ENCODE results near the gene CFAP53.

Gene CFAP53

GRCh38 chr18:50183556-50183955 is 82.7 kb downstream of the CFAP53 start:
- Mint-ChIP-seq H3K4me3 (no peak overlapping the region), H3K9me3 (no peaks in the 10 kb centered on the region), H3K36me3 (ENCODE audit: low read depth) (no peaks in the 10 kb centered on the region), H3K27ac (no peak overlapping the region), H3K27me3 (ENCODE audit: low read depth) (peaks cover 22% of the 10 kb centered on the region), H3K4me1 (peaks cover 3% of the 10 kb centered on the region)
- TF ChIP-seq CTCF (IDR thresholded peaks at IDR 0.05; ENCODE audit: unreplicated experiment in 3 of 3), result no peak

- peaks cover 19% of the 10 kb centered on the region for H3K27me3 Mint-ChIP-seq (ENCODE audit: low read depth)
- TF ChIP-seq CTCF (IDR thresholded peaks at IDR 0.05; ENCODE audit: unreplicated experiment in 3 of 3), result no peak
- H3K4me3 Mint-ChIP-seq, result no peak overlapping the region
Observed at GRCh38 chr18:50182511-50182910, 83.8 kb downstream of the CFAP53 start.

GRCh38 chr18:50181590-50181989 is 84.7 kb downstream of the CFAP53 start:
- no peak for TF ChIP-seq CTCF (IDR thresholded peaks at IDR 0.05; ENCODE audit: unreplicated experiment in 3 of 3)
- peaks cover 19% of the 10 kb centered on the region for H3K27me3 Mint-ChIP-seq (ENCODE audit: low read depth)
- peaks cover 4% of the 10 kb centered on the region for H3K4me1 Mint-ChIP-seq
- no peaks in the 10 kb centered on the region for H3K9me3 Mint-ChIP-seq
- H3K36me3 Mint-ChIP-seq (ENCODE audit: low read depth), result no peaks in the 10 kb centered on the region
- no peak overlapping the region for H3K4me3 Mint-ChIP-seq
- H3K27ac Mint-ChIP-seq, result no peak overlapping the region

More at GRCh38 chr18:50182511-50182910, 83.8 kb downstream of the CFAP53 start:
- Mint-ChIP-seq H3K4me1 (peaks cover 4% of the 10 kb centered on the region), H3K9me3 (no peaks in the 10 kb centered on the region), H3K27ac (no peak overlapping the region), H3K36me3 (ENCODE audit: low read depth) (no peaks in the 10 kb centered on the region)

GRCh38 chr18:50179465-50179864 is 86.8 kb downstream of the CFAP53 start:
- H3K4me3 Mint-ChIP-seq, result no peak overlapping the region
- peaks cover 26% of the 10 kb centered on the region for H3K27me3 Mint-ChIP-seq (ENCODE audit: low read depth)
- no peak overlapping the region for H3K27ac Mint-ChIP-seq
- peaks cover 4% of the 10 kb centered on the region for H3K4me1 Mint-ChIP-seq
- no peaks in the 10 kb centered on the region for H3K36me3 Mint-ChIP-seq (ENCODE audit: low read depth)
- H3K9me3 Mint-ChIP-seq, result peaks cover 2% of the 10 kb centered on the region
- TF ChIP-seq CTCF (IDR thresholded peaks at IDR 0.05; ENCODE audit: unreplicated experiment in 3 of 3), result no peak

GRCh38 chr18:50177294-50177992 is 88.9 kb downstream of the CFAP53 start:
- Mint-ChIP-seq H3K9me3 (peaks cover 2% of the 10 kb centered on the region), H3K27me3 (ENCODE audit: low read depth) (peaks cover 22% of the 10 kb centered on the region), H3K4me3 (no peak overlapping the region), H3K36me3 (ENCODE audit: low read depth) (no peaks in the 10 kb centered on the region), H3K27ac (no peak overlapping the region), H3K4me1 (peaks cover 4% of the 10 kb centered on the region)
- no peak for TF ChIP-seq CTCF (IDR thresholded peaks at IDR 0.05; ENCODE audit: unreplicated experiment in 3 of 3)
